ENCODE measurements around the gene CUX1.

DNA sequence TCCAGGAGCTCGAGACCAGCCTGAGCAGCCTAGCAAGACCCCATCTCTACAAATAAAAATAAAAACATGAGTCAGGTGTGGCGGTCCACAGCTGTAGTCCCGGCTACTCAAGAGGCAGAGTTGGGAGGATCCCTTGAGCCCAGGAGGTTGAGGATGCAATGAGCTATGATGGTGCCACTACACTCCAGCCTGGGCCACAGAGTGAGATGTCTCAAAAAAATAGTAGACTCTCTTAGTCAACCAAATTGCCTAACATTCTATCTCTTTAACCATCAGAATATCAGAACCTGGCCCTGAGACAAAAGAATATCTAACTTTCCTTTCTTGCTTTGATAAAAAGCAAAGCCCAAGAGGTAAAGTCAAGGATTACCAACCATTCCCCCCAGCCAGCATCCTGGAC is 35.0 kb upstream of the CUX1 start:
- TF ChIP-seq, protein P1, sequence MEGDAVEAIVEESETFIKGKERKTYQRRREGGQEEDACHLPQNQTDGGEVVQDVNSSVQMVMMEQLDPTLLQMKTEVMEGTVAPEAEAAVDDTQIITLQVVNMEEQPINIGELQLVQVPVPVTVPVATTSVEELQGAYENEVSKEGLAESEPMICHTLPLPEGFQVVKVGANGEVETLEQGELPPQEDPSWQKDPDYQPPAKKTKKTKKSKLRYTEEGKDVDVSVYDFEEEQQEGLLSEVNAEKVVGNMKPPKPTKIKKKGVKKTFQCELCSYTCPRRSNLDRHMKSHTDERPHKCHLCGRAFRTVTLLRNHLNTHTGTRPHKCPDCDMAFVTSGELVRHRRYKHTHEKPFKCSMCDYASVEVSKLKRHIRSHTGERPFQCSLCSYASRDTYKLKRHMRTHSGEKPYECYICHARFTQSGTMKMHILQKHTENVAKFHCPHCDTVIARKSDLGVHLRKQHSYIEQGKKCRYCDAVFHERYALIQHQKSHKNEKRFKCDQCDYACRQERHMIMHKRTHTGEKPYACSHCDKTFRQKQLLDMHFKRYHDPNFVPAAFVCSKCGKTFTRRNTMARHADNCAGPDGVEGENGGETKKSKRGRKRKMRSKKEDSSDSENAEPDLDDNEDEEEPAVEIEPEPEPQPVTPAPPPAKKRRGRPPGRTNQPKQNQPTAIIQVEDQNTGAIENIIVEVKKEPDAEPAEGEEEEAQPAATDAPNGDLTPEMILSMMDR (IDR thresholded peaks at IDR 0.05): no peak
- no peak for TF ChIP-seq POLR2A (IDR thresholded peaks at IDR 0.05)

Data from esophagus squamous epithelium (tissue), 4 donors.